Loucy (cell line): Measurements from ENCODE around the gene TOP1.

Experiments used
- CTCF ChIP-seq: fragments of 200-600 bp; sonication (generic); conservative IDR thresholded peaks from 2 replicates; pipeline ENCODE4 v1.5.1; 2014; ENCODE audit warnings: mild to moderate bottlenecking, antibody characterized with exemption, low read length
- EZH2phosphoT487 ChIP-seq: fragments of 200-600 bp; IDR thresholded peaks from 2 replicates; pipeline ENCODE4 v1.6.1; 2018; ENCODE audit warnings: antibody characterized with exemption, mild to moderate bottlenecking, moderate library complexity, borderline replicate concordance

GRCh38 chr20:41145317-41145716, 116.7 kb downstream of the TOP1 start:
- TF ChIP-seq CTCF = no peak
- TF ChIP-seq EZH2phosphoT487 = no peak
